K562 (cell line): ENCODE measurements around the gene LZTS2. TPM values are rescaled to one million over a fixed set of nuclear protein-coding genes. Genes with fewer than 3 reads are reported as not detected.

Experiments
- ATAC-seq: fragments of 200-7000 bp; cut with Tn5 transposase; 3 replicates; pipeline ENCODE4 v1.9.1; 2020; ENCODE audit warnings: moderate library complexity
- BruUV-seq: library from RNA; stranded (reverse); fragments of 400-500 nt; replicated peaks from 2 replicates; lab custom pipeline; 2021; lab: Mats Ljungman, UMichigan
- CTCF ChIA-PET: fragments of 300-600 bp; formaldehyde crosslinking; extraction: SDS; loops from one replicate; lab custom pipeline; 2021; ENCODE audit warnings: low intra/inter-chr PET ratio; lab: Yijun Ruan, JAX
- POLR2A ChIA-PET: fragments of 300-600, 350-650 bp; sonication (Branson Sonifier 250); formaldehyde crosslinking; extraction: SDS; loops from one replicate; lab custom pipeline; 2021; ENCODE audit warnings: antibody characterized with exemption, inconsistent platforms; lab: Yijun Ruan, JAX
- DNase-seq, 4 experiments: peaks; one replicate each; pipeline versions ENCODE4 v3.0.0 to v3.0.0-alpha.2; 2011 to 2018; ENCODE audit warnings: low spot score in 3 of 4, mixed read lengths in 3 of 4; ENCODE audit errors: extremely low read depth in 1 of 4
- FAIRE-seq: peaks from 2 replicates; lab custom pipeline; 2011; peaks lifted over from hg19 to GRCh38; lab: Jason Lieb, UNC
- H2AFZ ChIP-seq: 2 replicates; pipeline ENCODE4 v1.6.0; 2011; ENCODE audit warnings: low read depth, low read length, control low read depth, inconsistent platforms
- H3K27ac ChIP-seq: fragments of 200-600 bp; 3 replicates; pipeline ENCODE4 v1.8.0; 2011; ENCODE audit warnings: low read depth, mild to moderate bottlenecking, control low read depth, inconsistent platforms, low read length, moderate library complexity, mixed read lengths; ENCODE audit errors: extremely low read depth
- H3K27me3 ChIP-seq, 2 experiments: fragments of 300-600 bp in 1 of 2; 2 replicates in 1 of 2; 3 replicates in 1 of 2; pipeline versions ENCODE4 v1.6.0 to v1.8.0; 2011; ENCODE audit warnings: inconsistent platforms in 2 of 2, low read length in 2 of 2, mild to moderate bottlenecking in 1 of 2, mixed read lengths in 1 of 2, moderate library complexity in 1 of 2; ENCODE audit not compliant: control insufficient read depth in 2 of 2, insufficient read depth in 2 of 2
- H3K36me3 ChIP-seq: fragments of 300-600 bp; 3 replicates; pipeline ENCODE4 v1.8.0; 2011; ENCODE audit warnings: mild to moderate bottlenecking, low read length, inconsistent platforms; ENCODE audit not compliant: control insufficient read depth, insufficient read depth
- H3K4me1 ChIP-seq, 2 experiments: fragments of 200-600 bp in 1 of 2; replicated peaks in 1 of 2; 2 replicates in 1 of 2; 3 replicates in 1 of 2; pipeline versions ENCODE4 v1.5.1 to v1.8.0; 2011; ENCODE audit warnings: inconsistent platforms in 2 of 2, low read length in 2 of 2, mild to moderate bottlenecking in 1 of 2, mixed read lengths in 1 of 2, moderate library complexity in 1 of 2; ENCODE audit not compliant: control insufficient read depth in 2 of 2, insufficient read depth in 2 of 2
- H3K4me2 ChIP-seq: 2 replicates; pipeline ENCODE4 v1.6.1; 2011; ENCODE audit warnings: low read length, control low read depth, inconsistent platforms, mixed read lengths; ENCODE audit not compliant: insufficient read depth
- H3K4me3 ChIP-seq: fragments of 200-600 bp; sonication (generic), shearing (Covaris generic); 2 replicates; pipeline ENCODE4 v1.5.1; 2016; ENCODE audit warnings: control low read depth, inconsistent platforms
- H3K79me2 ChIP-seq: fragments of 200-600 bp; 3 replicates; pipeline ENCODE4 v1.8.0; 2011; ENCODE audit warnings: low read length, inconsistent platforms; ENCODE audit not compliant: control insufficient read depth, insufficient read depth
- H3K9ac ChIP-seq, 2 experiments: 2 replicates each; pipeline versions ENCODE4 v1.6.0 to v1.6.1; 2011; ENCODE audit warnings: low read depth in 2 of 2, low read length in 2 of 2, control low read depth in 1 of 2, inconsistent platforms in 1 of 2, mild to moderate bottlenecking in 1 of 2, mixed read lengths in 1 of 2; ENCODE audit not compliant: insufficient read depth in 1 of 2
- H3K9me1 ChIP-seq: one replicate; pipeline ENCODE4 v1.6.0; 2011; ENCODE audit warnings: inconsistent platforms, mild to moderate bottlenecking, low read length, moderate library complexity; ENCODE audit not compliant: control insufficient read depth, insufficient read depth
- H3K9me3 ChIP-seq: replicated peaks from 2 replicates; pipeline ENCODE4 v1.5.1; 2011; ENCODE audit warnings: low read depth, low read length, inconsistent platforms; ENCODE audit not compliant: control insufficient read depth, insufficient read depth
- H4K20me1 ChIP-seq: replicated peaks from 2 replicates; pipeline ENCODE4 v1.6.1; 2011; ENCODE audit warnings: low read length, inconsistent platforms, mixed read lengths; ENCODE audit not compliant: control insufficient read depth, insufficient read depth
- ATF6 ChIP-seq: sonication (generic); formaldehyde crosslinking; IDR thresholded peaks from 2 replicates; pipeline ENCODE4 v1.4.0; 2020; ENCODE audit warnings: mild to moderate bottlenecking, missing genetic modification reagents
- BDP1 ChIP-seq: IDR thresholded peaks from 3 replicates; pipeline ENCODE4 v1.6.1; 2011; ENCODE audit not compliant: insufficient read length, insufficient read depth
- DEAF1 ChIP-seq: fragments of 450-650 bp; formaldehyde crosslinking; IDR thresholded peaks from 2 replicates; pipeline ENCODE4 v1.4.0; 2020; ENCODE audit warnings: mild to moderate bottlenecking, moderate library complexity
- GABPB2 ChIP-seq: fragments of 250-450 bp; sonication (Bioruptor Pico); conservative IDR thresholded peaks from 2 replicates; pipeline ENCODE4 v1.5.1; 2021; ENCODE audit warnings: mild to moderate bottlenecking
- GTF2B ChIP-seq: IDR thresholded peaks from 2 replicates; pipeline ENCODE4 v1.6.1; 2011; ENCODE audit not compliant: insufficient read length; ENCODE audit errors: extremely low read depth
- HLTF ChIP-seq: fragments of 450-650 bp; IDR thresholded peaks from 2 replicates; pipeline ENCODE4 v1.6.1; 2016
- HOXB6 ChIP-seq: fragments of 250-450 bp; sonication (Bioruptor Pico); IDR thresholded peaks from 2 replicates; pipeline ENCODE4 v1.5.1; 2022; ENCODE audit warnings: mild to moderate bottlenecking, borderline replicate concordance
- KDM1A ChIP-seq, 2 experiments: fragments of 450-650 bp; IDR thresholded peaks; 2 replicates each; pipeline ENCODE4 v1.6.1; 2016; ENCODE audit warnings: mild to moderate bottlenecking in 2 of 2
- NFIX ChIP-seq: fragments of 250-450 bp; sonication (Bioruptor Pico); IDR thresholded peaks from 2 replicates; pipeline ENCODE4 v1.4.0; 2020; ENCODE audit warnings: low read depth, mild to moderate bottlenecking, moderate library complexity
- ZC3H4 ChIP-seq: sonication (generic); formaldehyde crosslinking; IDR thresholded peaks from 2 replicates; pipeline ENCODE4 v1.9.0; 2021; ENCODE audit warnings: missing genetic modification reagents, borderline replicate concordance
- ZKSCAN3 ChIP-seq: fragments of 250-450 bp; sonication (Bioruptor Pico); IDR thresholded peaks from 2 replicates; pipeline ENCODE4 v1.4.0; 2020
- WGBS: fragments of 100-300 bp; shearing (Covaris generic); methylation state at CpG from one replicate; pipeline ENCODE4 v1.1.6; 2016; ENCODE audit warnings: low coverage, mixed read lengths; ENCODE audit not compliant: insufficient coverage; ENCODE audit errors: missing lambda C conversion rate; 5-methylcytosine and 5-hydroxymethylcytosine counted together
- in situ Hi-C: fragments of 300-500 bp; cut with MboI; formaldehyde crosslinking; loops from 4 replicates; pipeline ENCODE4 v1.15.0; 2018; ENCODE audit warnings: inconsistent platforms, mixed read lengths
- intact Hi-C: fragments of 100-400 bp; cut with micrococcal nuclease; formaldehyde crosslinking; loops from 2 replicates; pipeline ENCODE4 v1.14.2; 2022
- polyA plus RNA-seq, 8 experiments: library from polyadenylated mRNA; depleted of rRNA in 4 of 8; stranded (reverse) in 5 of 8; unstranded in 3 of 8; fragments of >200 nt; fragmentation: Nextera tagmentation in 2 of 8; fragmentation: Illumina TruSeq in 1 of 8; extraction: Ambion mirVana in 2 of 8; extraction: Trizol in 1 of 8; gene quantifications; 2 replicates each; pipeline versions ENCODE4 v1.2.1 to v1.2.3, GENCODE V29; 2011 to 2014; ENCODE audit warnings: inconsistent platforms in 1 of 8, missing spikeins in 1 of 8
- total RNA-seq, 7 experiments: library from RNA; depleted of rRNA in 6 of 7; stranded (reverse); fragments of >200 nt in 6 of 7; fragmentation: Illumina TruSeq in 2 of 7; extraction: Trizol in 2 of 7; gene quantifications; 2 replicates each; pipeline versions ENCODE4 v1.2.1 to v1.2.3, GENCODE V29; 2011 to 2021; ENCODE audit warnings: low replicate concordance in 1 of 7
- TF ChIP-seq, protein P1 (sequence below): sonication (generic); IDR thresholded peaks from 2 replicates; pipeline ENCODE4 v1.6.1; 2016
- TF ChIP-seq, protein P2 (sequence below): fragments of 200-800 bp; sonication (Bioruptor generic); IDR thresholded peaks from 2 replicates; pipeline ENCODE4 v1.6.1; 2016; ENCODE audit warnings: missing genetic modification characterization, missing compliant biosample characterization

LZTS2 gene
- total and polyA plus RNA-seq, 9 of the 15 experiments (the other 6 are each of a cell fraction or from before 2014, with no cell fraction given): 0.23 to 42.5 (median 14.7) TPM

DNA sequence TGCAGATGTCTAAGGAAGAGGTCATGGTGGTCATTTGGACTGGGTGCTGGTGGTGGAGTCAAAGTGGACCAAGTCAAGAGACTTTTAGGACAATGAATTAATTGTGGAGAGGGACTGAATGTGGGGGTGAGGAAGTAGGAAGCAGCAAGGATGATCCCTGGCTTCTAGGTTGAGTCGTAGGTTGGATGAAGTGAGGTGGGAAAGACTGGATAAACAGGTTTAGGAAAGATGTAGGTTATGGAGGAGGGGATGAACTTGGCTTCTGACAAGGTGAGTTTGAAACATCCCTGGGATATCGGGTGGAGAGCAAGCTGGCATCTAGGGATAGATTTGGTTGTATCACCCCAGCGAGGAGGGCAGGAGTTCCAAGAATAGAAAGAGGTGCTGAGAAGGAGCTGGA lies 22.7 kb upstream of the LZTS2 start:
- H3K9me1 ChIP-seq: no peaks in the 10 kb centered on the region
- peaks cover 10% of the 10 kb centered on the region; the same call in 1 of the 3 replicates for H3K36me3 ChIP-seq
- no peak overlapping the region for H3K9ac ChIP-seq
- intact Hi-C loops (no loop called here), in situ Hi-C loops (loop anchor here (25.0 kb wide), 1 partner anchor 1060 kb away; no protein-coding TSS in a partner anchor)
- ATAC-seq: no peak
- no peak overlapping the region for H3K4me2 ChIP-seq
- no peak overlapping the region for H3K4me3 ChIP-seq
- no peak overlapping the region for H3K27ac ChIP-seq
- ChIA-PET POLR2A (interaction anchor here (0.6 kb wide), 1 partner anchor 34 kb away, joined by 3 read pairs; no protein-coding TSS in a partner anchor), CTCF (no interaction called here)
- H2AFZ ChIP-seq: no peak overlapping the region
- WGBS: 12% methylated on average over 3 of the region's 3 CpGs
- BruUV-seq: no TSS peak
- no peaks in the 10 kb centered on the region for H3K79me2 ChIP-seq
- peaks cover 0 to 4% of the 10 kb centered on the region in 2 experiments; a peak in 2 of 5 replicates for H3K4me1 ChIP-seq
- no peaks in the 10 kb centered on the region for H3K9me3 ChIP-seq
- H3K27me3 ChIP-seq: no peaks in the 10 kb centered on the region
- no peak for FAIRE-seq
- H4K20me1 ChIP-seq: no peaks in the 10 kb centered on the region; the same call in 1 of the 2 replicates
- no peak for DNase-seq
- TF ChIP-seq BDP1 (no peak), GTF2B (no peak), HOXB6 (CRISPR knock-in tag) (no peak), ATF6 (CRISPR knock-in tag) (no peak), HLTF (no peak), NFIX (no peak), KDM1A (IDR thresholded peaks at IDR 0.05) (no peak), DEAF1 (CRISPR knock-in tag) (no peak), ZKSCAN3 (CRISPR knock-in tag) (no peak), ZC3H4 (no peak), GABPB2 (CRISPR knock-in tag) (no peak)
- TF ChIP-seq, protein P1, sequence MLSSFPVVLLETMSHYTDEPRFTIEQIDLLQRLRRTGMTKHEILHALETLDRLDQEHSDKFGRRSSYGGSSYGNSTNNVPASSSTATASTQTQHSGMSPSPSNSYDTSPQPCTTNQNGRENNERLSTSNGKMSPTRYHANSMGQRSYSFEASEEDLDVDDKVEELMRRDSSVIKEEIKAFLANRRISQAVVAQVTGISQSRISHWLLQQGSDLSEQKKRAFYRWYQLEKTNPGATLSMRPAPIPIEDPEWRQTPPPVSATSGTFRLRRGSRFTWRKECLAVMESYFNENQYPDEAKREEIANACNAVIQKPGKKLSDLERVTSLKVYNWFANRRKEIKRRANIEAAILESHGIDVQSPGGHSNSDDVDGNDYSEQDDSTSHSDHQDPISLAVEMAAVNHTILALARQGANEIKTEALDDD: no peak
- TF ChIP-seq, protein P2, sequence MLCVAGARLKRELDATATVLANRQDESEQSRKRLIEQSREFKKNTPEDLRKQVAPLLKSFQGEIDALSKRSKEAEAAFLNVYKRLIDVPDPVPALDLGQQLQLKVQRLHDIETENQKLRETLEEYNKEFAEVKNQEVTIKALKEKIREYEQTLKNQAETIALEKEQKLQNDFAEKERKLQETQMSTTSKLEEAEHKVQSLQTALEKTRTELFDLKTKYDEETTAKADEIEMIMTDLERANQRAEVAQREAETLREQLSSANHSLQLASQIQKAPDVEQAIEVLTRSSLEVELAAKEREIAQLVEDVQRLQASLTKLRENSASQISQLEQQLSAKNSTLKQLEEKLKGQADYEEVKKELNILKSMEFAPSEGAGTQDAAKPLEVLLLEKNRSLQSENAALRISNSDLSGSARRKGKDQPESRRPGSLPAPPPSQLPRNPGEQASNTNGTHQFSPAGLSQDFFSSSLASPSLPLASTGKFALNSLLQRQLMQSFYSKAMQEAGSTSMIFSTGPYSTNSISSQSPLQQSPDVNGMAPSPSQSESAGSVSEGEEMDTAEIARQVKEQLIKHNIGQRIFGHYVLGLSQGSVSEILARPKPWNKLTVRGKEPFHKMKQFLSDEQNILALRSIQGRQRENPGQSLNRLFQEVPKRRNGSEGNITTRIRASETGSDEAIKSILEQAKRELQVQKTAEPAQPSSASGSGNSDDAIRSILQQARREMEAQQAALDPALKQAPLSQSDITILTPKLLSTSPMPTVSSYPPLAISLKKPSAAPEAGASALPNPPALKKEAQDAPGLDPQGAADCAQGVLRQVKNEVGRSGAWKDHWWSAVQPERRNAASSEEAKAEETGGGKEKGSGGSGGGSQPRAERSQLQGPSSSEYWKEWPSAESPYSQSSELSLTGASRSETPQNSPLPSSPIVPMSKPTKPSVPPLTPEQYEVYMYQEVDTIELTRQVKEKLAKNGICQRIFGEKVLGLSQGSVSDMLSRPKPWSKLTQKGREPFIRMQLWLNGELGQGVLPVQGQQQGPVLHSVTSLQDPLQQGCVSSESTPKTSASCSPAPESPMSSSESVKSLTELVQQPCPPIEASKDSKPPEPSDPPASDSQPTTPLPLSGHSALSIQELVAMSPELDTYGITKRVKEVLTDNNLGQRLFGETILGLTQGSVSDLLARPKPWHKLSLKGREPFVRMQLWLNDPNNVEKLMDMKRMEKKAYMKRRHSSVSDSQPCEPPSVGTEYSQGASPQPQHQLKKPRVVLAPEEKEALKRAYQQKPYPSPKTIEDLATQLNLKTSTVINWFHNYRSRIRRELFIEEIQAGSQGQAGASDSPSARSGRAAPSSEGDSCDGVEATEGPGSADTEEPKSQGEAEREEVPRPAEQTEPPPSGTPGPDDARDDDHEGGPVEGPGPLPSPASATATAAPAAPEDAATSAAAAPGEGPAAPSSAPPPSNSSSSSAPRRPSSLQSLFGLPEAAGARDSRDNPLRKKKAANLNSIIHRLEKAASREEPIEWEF: no peak
